Fibroblast of lung (primary cell): ENCODE measurements around the gene PHLDA1.

ENCODE experiments used
- CTCF ChIP-seq, 2 donors: IDR thresholded peaks in 1 of 2; conservative IDR thresholded peaks in 1 of 2; 1 replicate in 1 of 2; 2 replicates in 1 of 2; pipeline ENCODE4 v1.5.1; 2011 to 2012; ENCODE audit warnings: low read length in 2 of 2, control low read depth in 1 of 2, inconsistent platforms in 1 of 2, low read depth in 1 of 2, mild to moderate bottlenecking in 1 of 2
- EZH2 ChIP-seq: IDR thresholded peaks from 2 replicates; pipeline ENCODE4 v1.5.1; 2012; ENCODE audit warnings: low read length, control low read depth, mild to moderate bottlenecking; ENCODE audit errors: missing control alignments

- no peak for TF ChIP-seq EZH2
- TF ChIP-seq CTCF (conservative IDR thresholded peaks at IDR 0.05 in 1 of 2, IDR thresholded peaks at IDR 0.05 in 1 of 2; ENCODE audit: low read depth in 1 of 2, low read length in 2 of 2), result no peak
Observed at GRCh38 chr12:76013603-76014002, 18.0 kb downstream of the PHLDA1 start.
